K562 (cell line): ENCODE measurements around the gene SLAMF7. TPM values are rescaled to one million over a fixed set of nuclear protein-coding genes. Genes with fewer than 3 reads are reported as not detected.
"Not testable (repeated sequence)": the region's sequence is repeated elsewhere in the genome, so short reads cannot be mapped to it uniquely, and the experiment has no call there.

Experiments
- ATAC-seq: fragments of 200-7000 bp; cut with Tn5 transposase; 3 replicates; pipeline ENCODE4 v1.9.1; 2020; ENCODE audit warnings: moderate library complexity
- BruUV-seq: library from RNA; stranded (reverse); fragments of 400-500 nt; replicated peaks from 2 replicates; lab custom pipeline; 2021; lab: Mats Ljungman, UMichigan
- CTCF ChIA-PET: fragments of 300-600 bp; formaldehyde crosslinking; extraction: SDS; loops from one replicate; lab custom pipeline; 2021; ENCODE audit warnings: low intra/inter-chr PET ratio; lab: Yijun Ruan, JAX
- POLR2A ChIA-PET: fragments of 300-600, 350-650 bp; sonication (Branson Sonifier 250); formaldehyde crosslinking; extraction: SDS; loops from one replicate; lab custom pipeline; 2021; ENCODE audit warnings: antibody characterized with exemption, inconsistent platforms; lab: Yijun Ruan, JAX
- DNase-seq, 4 experiments: peaks; one replicate each; pipeline versions ENCODE4 v3.0.0 to v3.0.0-alpha.2; 2011 to 2018; ENCODE audit warnings: low spot score in 3 of 4, mixed read lengths in 3 of 4; ENCODE audit errors: extremely low read depth in 1 of 4
- FAIRE-seq: peaks from 2 replicates; lab custom pipeline; 2011; peaks lifted over from hg19 to GRCh38; lab: Jason Lieb, UNC
- H2AFZ ChIP-seq: 2 replicates; pipeline ENCODE4 v1.6.0; 2011; ENCODE audit warnings: low read depth, low read length, control low read depth, inconsistent platforms
- H3K27ac ChIP-seq: fragments of 200-600 bp; 3 replicates; pipeline ENCODE4 v1.8.0; 2011; ENCODE audit warnings: low read depth, mild to moderate bottlenecking, control low read depth, inconsistent platforms, low read length, moderate library complexity, mixed read lengths; ENCODE audit errors: extremely low read depth
- H3K27me3 ChIP-seq, 2 experiments: fragments of 300-600 bp in 1 of 2; 2 replicates in 1 of 2; 3 replicates in 1 of 2; pipeline versions ENCODE4 v1.6.0 to v1.8.0; 2011; ENCODE audit warnings: inconsistent platforms in 2 of 2, low read length in 2 of 2, mild to moderate bottlenecking in 1 of 2, mixed read lengths in 1 of 2, moderate library complexity in 1 of 2; ENCODE audit not compliant: control insufficient read depth in 2 of 2, insufficient read depth in 2 of 2
- H3K36me3 ChIP-seq: fragments of 300-600 bp; 3 replicates; pipeline ENCODE4 v1.8.0; 2011; ENCODE audit warnings: mild to moderate bottlenecking, low read length, inconsistent platforms; ENCODE audit not compliant: control insufficient read depth, insufficient read depth
- H3K4me1 ChIP-seq, 2 experiments: fragments of 200-600 bp in 1 of 2; replicated peaks in 1 of 2; 2 replicates in 1 of 2; 3 replicates in 1 of 2; pipeline versions ENCODE4 v1.5.1 to v1.8.0; 2011; ENCODE audit warnings: inconsistent platforms in 2 of 2, low read length in 2 of 2, mild to moderate bottlenecking in 1 of 2, mixed read lengths in 1 of 2, moderate library complexity in 1 of 2; ENCODE audit not compliant: control insufficient read depth in 2 of 2, insufficient read depth in 2 of 2
- H3K4me2 ChIP-seq: 2 replicates; pipeline ENCODE4 v1.6.1; 2011; ENCODE audit warnings: low read length, control low read depth, inconsistent platforms, mixed read lengths; ENCODE audit not compliant: insufficient read depth
- H3K4me3 ChIP-seq: fragments of 200-600 bp; sonication (generic), shearing (Covaris generic); 2 replicates; pipeline ENCODE4 v1.5.1; 2016; ENCODE audit warnings: control low read depth, inconsistent platforms
- H3K79me2 ChIP-seq: fragments of 200-600 bp; 3 replicates; pipeline ENCODE4 v1.8.0; 2011; ENCODE audit warnings: low read length, inconsistent platforms; ENCODE audit not compliant: control insufficient read depth, insufficient read depth
- H3K9ac ChIP-seq, 2 experiments: 2 replicates each; pipeline versions ENCODE4 v1.6.0 to v1.6.1; 2011; ENCODE audit warnings: low read depth in 2 of 2, low read length in 2 of 2, control low read depth in 1 of 2, inconsistent platforms in 1 of 2, mild to moderate bottlenecking in 1 of 2, mixed read lengths in 1 of 2; ENCODE audit not compliant: insufficient read depth in 1 of 2
- H3K9me1 ChIP-seq: one replicate; pipeline ENCODE4 v1.6.0; 2011; ENCODE audit warnings: inconsistent platforms, mild to moderate bottlenecking, low read length, moderate library complexity; ENCODE audit not compliant: control insufficient read depth, insufficient read depth
- H3K9me3 ChIP-seq: replicated peaks from 2 replicates; pipeline ENCODE4 v1.5.1; 2011; ENCODE audit warnings: low read depth, low read length, inconsistent platforms; ENCODE audit not compliant: control insufficient read depth, insufficient read depth
- H4K20me1 ChIP-seq: replicated peaks from 2 replicates; pipeline ENCODE4 v1.6.1; 2011; ENCODE audit warnings: low read length, inconsistent platforms, mixed read lengths; ENCODE audit not compliant: control insufficient read depth, insufficient read depth
- HNRNPLL ChIP-seq: fragments of 200-400 bp; formaldehyde crosslinking; IDR thresholded peaks from 2 replicates; pipeline ENCODE4 v1.6.1; 2017; ENCODE audit warnings: low read length, low read depth, mild to moderate bottlenecking; ENCODE audit not compliant: poor library complexity, severe bottlenecking
- NCOA2 ChIP-seq, 2 experiments: fragments of 450-650 bp; IDR thresholded peaks; 2 replicates each; pipeline ENCODE4 v1.6.1; 2018; ENCODE audit warnings: mild to moderate bottlenecking in 2 of 2, moderate library complexity in 1 of 2; ENCODE audit not compliant: partially characterized antibody in 2 of 2
- SMAD2 ChIP-seq: fragments of 150-350 bp; IDR thresholded peaks from 2 replicates; pipeline ENCODE4 v1.6.1; 2014; ENCODE audit warnings: low read depth, mild to moderate bottlenecking, low read length
- ZNF444 ChIP-seq: fragments of 250-450 bp; sonication (Bioruptor Pico); IDR thresholded peaks from 2 replicates; pipeline ENCODE4 v1.4.0; 2020; ENCODE audit warnings: mild to moderate bottlenecking, moderate library complexity
- WGBS: fragments of 100-300 bp; shearing (Covaris generic); methylation state at CpG from one replicate; pipeline ENCODE4 v1.1.6; 2016; ENCODE audit warnings: low coverage, mixed read lengths; ENCODE audit not compliant: insufficient coverage; ENCODE audit errors: missing lambda C conversion rate; 5-methylcytosine and 5-hydroxymethylcytosine counted together
- in situ Hi-C: fragments of 300-500 bp; cut with MboI; formaldehyde crosslinking; loops from 4 replicates; pipeline ENCODE4 v1.15.0; 2018; ENCODE audit warnings: inconsistent platforms, mixed read lengths
- intact Hi-C: fragments of 100-400 bp; cut with micrococcal nuclease; formaldehyde crosslinking; loops from 2 replicates; pipeline ENCODE4 v1.14.2; 2022
- polyA plus RNA-seq, 8 experiments: library from polyadenylated mRNA; depleted of rRNA in 4 of 8; stranded (reverse) in 5 of 8; unstranded in 3 of 8; fragments of >200 nt; fragmentation: Nextera tagmentation in 2 of 8; fragmentation: Illumina TruSeq in 1 of 8; extraction: Ambion mirVana in 2 of 8; extraction: Trizol in 1 of 8; gene quantifications; 2 replicates each; pipeline versions ENCODE4 v1.2.1 to v1.2.3, GENCODE V29; 2011 to 2014; ENCODE audit warnings: inconsistent platforms in 1 of 8, missing spikeins in 1 of 8
- total RNA-seq, 7 experiments: library from RNA; depleted of rRNA in 6 of 7; stranded (reverse); fragments of >200 nt in 6 of 7; fragmentation: Illumina TruSeq in 2 of 7; extraction: Trizol in 2 of 7; gene quantifications; 2 replicates each; pipeline versions ENCODE4 v1.2.1 to v1.2.3, GENCODE V29; 2011 to 2021; ENCODE audit warnings: low replicate concordance in 1 of 7

SLAMF7 gene
- total and polyA plus RNA-seq, 9 of the 15 experiments (the other 6 are each of a cell fraction or from before 2014, with no cell fraction given), result 0.11 to 1.2 (median 0.22) TPM; not detected in 2

- no TSS peak for BruUV-seq
- Histone ChIP-seq H3K4me1 (no peaks in the 10 kb centered on the region), H3K27me3 (peaks cover 25 to 26% of the 10 kb centered on the region in 2 experiments; a peak in 4 of 5 replicates), H3K9ac (no peak overlapping the region), H3K9me1 (no peaks in the 10 kb centered on the region), H3K4me3 (no peak overlapping the region), H3K9me3 (no peaks in the 10 kb centered on the region), H3K36me3 (no peaks in the 10 kb centered on the region), H3K79me2 (no peaks in the 10 kb centered on the region), H3K27ac (no peak overlapping the region), H3K4me2 (no peak overlapping the region), H2AFZ (no peak overlapping the region), H4K20me1 (no peaks in the 10 kb centered on the region)
- ChIA-PET POLR2A (interaction anchor here (1.1 to 1.4 kb wide), 2 partner anchors 11 to 68 kb away, joined by 5 to 7 read pairs; no protein-coding TSS in a partner anchor), CTCF (no interaction called here)
- intact Hi-C loops, result no loop called here
- 0% methylated on average over 1 of the region's 1 CpG for WGBS
- no peak for TF ChIP-seq SMAD2
- TF ChIP-seq ZNF444 (CRISPR knock-in tag), result no peak
- no peak for TF ChIP-seq NCOA2 (IDR thresholded peaks at IDR 0.05; ENCODE audit: partially characterized antibody in 2 of 2)
- no peak for TF ChIP-seq HNRNPLL
- in situ Hi-C loops, result no loop called here
- ATAC-seq (no peak), DNase-seq (no peak), FAIRE-seq (no peak)
Observed at GRCh38 chr1:160713161-160713560, 25.9 kb upstream of the SLAMF7 start.

GRCh38 chr1:160714034-160714648 is 24.9 kb upstream of the SLAMF7 start:
- ChIA-PET POLR2A (interaction anchor here (0.6 to 1.4 kb wide), 2 partner anchors 10 to 29 kb away, joined by 3 to 7 read pairs; no protein-coding TSS in a partner anchor), CTCF (interaction anchor here (0.7 kb wide), 1 partner anchor 544 kb away, joined by 3 read pairs; no protein-coding TSS in a partner anchor)
- H3K4me3 ChIP-seq, H3K9ac ChIP-seq, BruUV-seq, H3K4me2 ChIP-seq, H3K27ac ChIP-seq, ATAC-seq, H3K9me3 ChIP-seq, H3K9me1 ChIP-seq, DNase-seq, H4K20me1 ChIP-seq, in situ Hi-C loops, FAIRE-seq, H3K4me1 ChIP-seq, H2AFZ ChIP-seq, intact Hi-C loops, H3K79me2 ChIP-seq, H3K36me3 ChIP-seq: not testable (repeated sequence)
- H3K27me3 ChIP-seq, result peaks cover 23 to 26% of the 10 kb centered on the region in 2 experiments; a peak in 4 of 5 replicates
- WGBS, result 1% methylated on average over 4 of the region's 5 CpGs
